Stomach (tissue), 4 donors: ENCODE results near the gene SIM1.

ENCODE experiments used
- POLR2A ChIP-seq, 4 donors: fragments of 450-650 bp; IDR thresholded peaks; one replicate each; pipeline ENCODE4 v1.6.1; 2016; ENCODE audit warnings: antibody characterized with exemption in 4 of 4, control low read depth in 2 of 4, mild to moderate bottlenecking in 1 of 4, moderate library complexity in 1 of 4
- TF ChIP-seq, protein P1 (sequence below), 7 experiments: fragments of 450-650 bp in 4 of 7; fragments of 200-600 bp in 3 of 7; sonication (generic) in 3 of 7; IDR thresholded peaks; one replicate each; pipeline ENCODE4 v1.5.1; 2016 to 2019; ENCODE audit warnings: antibody characterized with exemption in 7 of 7, control low read depth in 2 of 7, mild to moderate bottlenecking in 1 of 7

DNA sequence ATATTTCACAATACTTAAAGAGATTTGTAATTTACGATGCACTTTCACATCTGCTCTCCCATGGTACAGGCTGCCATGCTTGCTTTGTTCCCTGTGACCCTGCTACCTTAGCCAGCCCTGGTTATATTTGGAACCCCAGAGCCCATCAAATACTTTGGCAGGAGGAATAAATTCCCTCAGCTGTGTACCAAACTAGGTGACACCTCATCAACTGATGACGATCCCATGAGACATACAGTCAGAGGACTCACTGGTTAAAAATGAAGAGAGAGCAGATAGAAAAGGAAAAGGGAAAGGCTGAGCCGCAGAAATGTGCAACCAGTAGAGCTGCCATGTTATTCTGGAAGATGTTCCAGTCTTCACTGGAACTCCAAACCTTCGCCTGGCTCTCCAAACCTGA lies 120.0 kb downstream of the SIM1 start:
- no peak for TF ChIP-seq POLR2A (IDR thresholded peaks at IDR 0.05)
- TF ChIP-seq, protein P1, sequence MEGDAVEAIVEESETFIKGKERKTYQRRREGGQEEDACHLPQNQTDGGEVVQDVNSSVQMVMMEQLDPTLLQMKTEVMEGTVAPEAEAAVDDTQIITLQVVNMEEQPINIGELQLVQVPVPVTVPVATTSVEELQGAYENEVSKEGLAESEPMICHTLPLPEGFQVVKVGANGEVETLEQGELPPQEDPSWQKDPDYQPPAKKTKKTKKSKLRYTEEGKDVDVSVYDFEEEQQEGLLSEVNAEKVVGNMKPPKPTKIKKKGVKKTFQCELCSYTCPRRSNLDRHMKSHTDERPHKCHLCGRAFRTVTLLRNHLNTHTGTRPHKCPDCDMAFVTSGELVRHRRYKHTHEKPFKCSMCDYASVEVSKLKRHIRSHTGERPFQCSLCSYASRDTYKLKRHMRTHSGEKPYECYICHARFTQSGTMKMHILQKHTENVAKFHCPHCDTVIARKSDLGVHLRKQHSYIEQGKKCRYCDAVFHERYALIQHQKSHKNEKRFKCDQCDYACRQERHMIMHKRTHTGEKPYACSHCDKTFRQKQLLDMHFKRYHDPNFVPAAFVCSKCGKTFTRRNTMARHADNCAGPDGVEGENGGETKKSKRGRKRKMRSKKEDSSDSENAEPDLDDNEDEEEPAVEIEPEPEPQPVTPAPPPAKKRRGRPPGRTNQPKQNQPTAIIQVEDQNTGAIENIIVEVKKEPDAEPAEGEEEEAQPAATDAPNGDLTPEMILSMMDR (IDR thresholded peaks at IDR 0.05): no peak
